ENCODE results near the gene TACC2.

The TACC2 gene

DNA sequence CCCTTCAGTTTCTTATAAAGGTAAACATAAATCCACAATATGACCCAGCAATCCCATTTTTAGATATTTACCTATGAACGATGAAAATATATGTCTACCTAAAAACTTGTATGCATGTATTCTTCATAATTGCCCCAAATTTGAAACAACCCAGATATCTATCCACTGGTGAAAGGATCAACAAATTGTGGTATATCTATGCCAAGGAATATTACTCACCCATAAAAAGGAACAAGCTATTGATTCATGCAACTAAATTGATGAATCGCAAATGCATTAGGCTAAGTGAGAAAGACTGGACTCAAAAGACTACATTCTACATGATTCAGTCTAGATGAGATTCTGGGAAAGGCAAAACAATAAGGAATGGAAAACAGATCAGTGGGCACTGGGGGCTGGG lies 156.2 kb downstream of the TACC2 start:
- TF ChIP-seq, protein P1, sequence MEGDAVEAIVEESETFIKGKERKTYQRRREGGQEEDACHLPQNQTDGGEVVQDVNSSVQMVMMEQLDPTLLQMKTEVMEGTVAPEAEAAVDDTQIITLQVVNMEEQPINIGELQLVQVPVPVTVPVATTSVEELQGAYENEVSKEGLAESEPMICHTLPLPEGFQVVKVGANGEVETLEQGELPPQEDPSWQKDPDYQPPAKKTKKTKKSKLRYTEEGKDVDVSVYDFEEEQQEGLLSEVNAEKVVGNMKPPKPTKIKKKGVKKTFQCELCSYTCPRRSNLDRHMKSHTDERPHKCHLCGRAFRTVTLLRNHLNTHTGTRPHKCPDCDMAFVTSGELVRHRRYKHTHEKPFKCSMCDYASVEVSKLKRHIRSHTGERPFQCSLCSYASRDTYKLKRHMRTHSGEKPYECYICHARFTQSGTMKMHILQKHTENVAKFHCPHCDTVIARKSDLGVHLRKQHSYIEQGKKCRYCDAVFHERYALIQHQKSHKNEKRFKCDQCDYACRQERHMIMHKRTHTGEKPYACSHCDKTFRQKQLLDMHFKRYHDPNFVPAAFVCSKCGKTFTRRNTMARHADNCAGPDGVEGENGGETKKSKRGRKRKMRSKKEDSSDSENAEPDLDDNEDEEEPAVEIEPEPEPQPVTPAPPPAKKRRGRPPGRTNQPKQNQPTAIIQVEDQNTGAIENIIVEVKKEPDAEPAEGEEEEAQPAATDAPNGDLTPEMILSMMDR (IDR thresholded peaks at IDR 0.05; ENCODE audit: borderline replicate concordance, insufficient read depth, low read depth, low read length) = no peak
- no peak overlapping the region for H3K4me3 ChIP-seq (ENCODE audit: low read depth, low read length)

DNA sequence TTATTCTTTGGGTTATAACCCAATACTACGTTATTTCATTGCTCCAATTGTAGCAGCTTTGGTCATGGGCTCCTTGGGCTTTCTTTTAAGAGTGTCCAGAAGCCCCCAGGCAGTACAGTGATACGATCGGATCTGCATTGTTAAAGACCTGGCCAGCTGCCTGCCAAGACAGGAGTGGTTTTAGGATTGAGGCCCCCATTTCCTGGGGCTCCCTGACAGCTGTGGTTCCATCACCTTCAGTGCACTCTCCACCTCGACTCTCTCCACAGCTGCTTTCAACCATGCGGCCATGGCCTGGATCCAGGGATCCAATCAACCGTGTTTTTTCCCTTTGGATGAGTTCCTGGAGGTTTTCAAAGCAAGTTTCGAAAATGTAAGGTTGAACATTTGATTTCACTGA lies 158.7 kb downstream of the TACC2 start:
- no peak overlapping the region for H3K4me3 ChIP-seq (ENCODE audit: low read depth, low read length)
- TF ChIP-seq, protein P1 (IDR thresholded peaks at IDR 0.05; ENCODE audit: borderline replicate concordance, insufficient read depth, low read depth, low read length) = no peak

DNA sequence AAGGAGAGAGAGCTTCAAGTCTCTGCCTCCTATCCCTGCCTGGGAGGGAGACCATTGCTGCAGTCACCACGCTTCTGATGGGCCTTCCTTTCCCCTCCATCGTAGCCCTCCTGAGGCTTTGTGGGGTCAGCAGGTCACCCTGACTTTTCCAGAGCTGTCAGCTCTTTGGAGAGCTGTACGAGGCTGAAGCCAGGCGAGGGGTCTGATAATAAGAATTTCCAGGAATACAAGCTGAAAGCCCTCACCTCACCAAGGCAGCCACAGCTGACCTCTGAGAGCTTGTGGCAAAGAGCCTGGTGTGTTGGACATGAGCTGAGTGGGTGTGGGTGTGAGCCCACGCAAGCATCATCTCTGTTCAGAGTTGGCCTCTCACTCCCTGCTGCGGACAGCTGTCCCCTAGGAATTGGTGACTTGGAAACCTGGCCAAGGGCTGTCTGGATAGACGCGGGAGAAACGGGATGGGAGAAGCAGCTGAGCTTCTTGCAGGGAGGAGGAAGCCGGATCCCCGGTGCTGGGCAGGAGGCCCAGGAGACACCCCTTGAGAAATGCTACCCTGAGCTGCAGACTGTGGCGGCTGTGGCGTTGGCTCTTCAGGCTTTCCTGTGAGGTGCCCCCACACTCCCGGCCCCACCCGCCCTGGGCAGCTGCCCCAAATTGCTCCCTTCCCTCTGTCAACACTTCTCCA lies 160.1 kb downstream of the TACC2 start:
- no peak overlapping the region for H3K4me3 ChIP-seq (ENCODE audit: low read depth, low read length)
- TF ChIP-seq, protein P1 (IDR thresholded peaks at IDR 0.05; ENCODE audit: borderline replicate concordance, insufficient read depth, low read depth, low read length) = no peak

DNA sequence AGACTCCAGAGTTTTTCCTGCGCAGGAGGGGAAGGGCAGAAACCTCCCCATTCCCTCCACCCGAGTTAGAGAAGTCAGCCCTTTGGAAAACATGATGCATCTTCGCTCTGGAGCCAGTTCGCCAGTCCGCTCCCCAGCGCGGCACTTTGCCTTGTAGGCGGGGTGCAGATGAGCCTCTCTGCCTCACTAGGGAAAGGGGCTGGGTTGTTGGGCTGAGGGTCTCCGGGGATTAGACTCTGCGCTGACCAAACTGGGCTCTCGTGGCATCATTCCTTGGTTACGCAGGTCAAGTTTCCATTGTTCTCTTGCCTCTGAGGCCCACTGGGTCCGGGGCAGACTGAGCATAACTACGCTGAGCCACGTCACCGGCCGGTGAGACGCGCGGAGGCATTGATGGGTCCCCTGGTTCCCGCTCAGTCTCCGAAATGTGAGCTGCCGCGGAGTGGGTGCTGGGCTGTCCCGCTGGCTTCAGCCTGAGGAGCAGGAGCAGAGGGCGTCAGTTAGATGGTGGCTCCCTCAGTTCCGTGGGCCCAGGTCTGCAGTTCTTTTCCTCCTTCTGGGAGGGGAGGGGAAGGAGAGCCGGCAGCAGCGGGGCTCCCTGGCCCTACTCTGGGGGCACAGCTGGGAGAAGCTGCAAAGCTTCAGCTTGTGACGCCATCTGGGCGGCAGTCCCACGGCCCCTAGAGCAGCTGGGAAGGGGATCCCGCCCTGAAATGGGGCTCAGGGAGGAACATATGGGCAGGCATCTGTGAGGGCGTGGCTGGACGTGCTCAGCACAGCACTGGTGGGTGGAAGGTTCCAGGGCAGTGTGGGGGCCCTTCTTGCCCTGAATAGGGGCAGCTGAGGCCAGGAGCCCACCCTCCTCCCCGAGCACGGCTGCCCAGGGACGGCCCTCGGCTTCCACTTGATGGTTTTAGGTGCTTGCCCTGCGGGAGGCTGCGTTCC lies 160.9 kb downstream of the TACC2 start:
- TF ChIP-seq, protein P1 (IDR thresholded peaks at IDR 0.05; ENCODE audit: borderline replicate concordance, insufficient read depth, low read depth, low read length) = no peak
- no peak overlapping the region for H3K4me3 ChIP-seq (ENCODE audit: low read depth, low read length)

DNA sequence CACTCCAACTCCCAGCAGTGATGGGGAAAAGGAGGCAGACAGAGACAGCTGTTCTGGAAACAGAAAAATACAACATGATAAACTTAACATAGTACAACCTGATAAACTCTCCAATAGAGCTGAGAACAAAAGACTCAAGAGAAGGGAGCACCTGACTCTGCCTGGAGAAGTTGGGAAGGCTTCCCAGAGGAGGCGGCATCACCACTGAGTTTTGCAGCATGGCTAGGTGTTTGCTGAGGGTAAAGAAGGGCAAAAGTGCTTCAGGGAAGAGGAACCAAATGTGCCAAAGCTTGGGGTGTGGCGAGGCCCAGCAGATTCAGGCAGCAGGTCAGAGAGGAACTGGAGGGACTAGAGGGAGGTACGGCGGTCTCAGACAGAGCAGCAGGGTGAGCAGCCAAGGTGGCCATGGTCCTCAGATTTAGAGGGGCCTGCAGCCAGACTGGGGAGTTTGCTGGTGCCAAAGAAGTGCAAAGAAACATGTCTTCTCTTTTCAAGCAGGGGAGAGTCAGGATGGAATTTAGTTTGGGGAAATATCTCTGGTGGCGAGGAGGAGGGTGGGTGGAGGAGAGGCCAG lies 162.2 kb downstream of the TACC2 start:
- TF ChIP-seq, protein P1 (IDR thresholded peaks at IDR 0.05; ENCODE audit: borderline replicate concordance, insufficient read depth, low read depth, low read length) = no peak
- H3K4me3 ChIP-seq (ENCODE audit: low read depth, low read length) = no peak overlapping the region

DNA sequence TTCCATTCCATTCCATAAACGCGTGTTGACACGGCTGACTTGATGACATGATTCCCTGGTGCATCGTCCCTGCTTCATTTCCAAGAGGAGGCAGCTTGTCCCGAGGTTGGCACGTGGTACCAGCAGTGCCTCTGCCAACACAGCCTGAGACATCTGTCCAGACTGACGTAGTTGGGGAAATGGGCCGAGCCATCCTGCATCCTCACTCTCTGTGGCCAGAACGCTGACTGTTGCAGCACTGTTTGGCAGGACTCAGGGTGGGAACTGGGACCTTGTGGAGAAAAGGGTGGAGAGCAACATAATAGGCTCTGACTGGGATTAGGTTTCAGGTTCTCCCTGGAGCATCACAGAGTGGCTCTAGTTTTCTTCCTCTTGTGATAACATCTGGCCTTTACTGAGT lies 163.6 kb downstream of the TACC2 start:
- TF ChIP-seq, protein P1 (IDR thresholded peaks at IDR 0.05; ENCODE audit: borderline replicate concordance, insufficient read depth, low read depth, low read length) = no peak
- H3K4me3 ChIP-seq (ENCODE audit: low read depth, low read length) = no peak overlapping the region

Data from GM12875 (cell line).